Testis (tissue), 2 donors: Measurements from ENCODE around the gene DNAI4.

ENCODE experiments used
- POLR2A ChIP-seq: fragments of 450-650 bp; IDR thresholded peaks from one replicate; pipeline ENCODE4 v1.6.1; 2017; ENCODE audit warnings: antibody characterized with exemption, mild to moderate bottlenecking, moderate library complexity
- TF ChIP-seq, protein P1 (sequence below), 3 experiments: fragments of 450-650 bp in 2 of 3; fragments of 200-600 bp in 1 of 3; sonication (generic) in 1 of 3; IDR thresholded peaks; one replicate each; pipeline ENCODE4 v1.5.1; 2016 to 2019; ENCODE audit warnings: antibody characterized with exemption in 3 of 3, mild to moderate bottlenecking in 2 of 3, moderate library complexity in 1 of 3

- TF ChIP-seq POLR2A = no peak
- TF ChIP-seq, protein P1, sequence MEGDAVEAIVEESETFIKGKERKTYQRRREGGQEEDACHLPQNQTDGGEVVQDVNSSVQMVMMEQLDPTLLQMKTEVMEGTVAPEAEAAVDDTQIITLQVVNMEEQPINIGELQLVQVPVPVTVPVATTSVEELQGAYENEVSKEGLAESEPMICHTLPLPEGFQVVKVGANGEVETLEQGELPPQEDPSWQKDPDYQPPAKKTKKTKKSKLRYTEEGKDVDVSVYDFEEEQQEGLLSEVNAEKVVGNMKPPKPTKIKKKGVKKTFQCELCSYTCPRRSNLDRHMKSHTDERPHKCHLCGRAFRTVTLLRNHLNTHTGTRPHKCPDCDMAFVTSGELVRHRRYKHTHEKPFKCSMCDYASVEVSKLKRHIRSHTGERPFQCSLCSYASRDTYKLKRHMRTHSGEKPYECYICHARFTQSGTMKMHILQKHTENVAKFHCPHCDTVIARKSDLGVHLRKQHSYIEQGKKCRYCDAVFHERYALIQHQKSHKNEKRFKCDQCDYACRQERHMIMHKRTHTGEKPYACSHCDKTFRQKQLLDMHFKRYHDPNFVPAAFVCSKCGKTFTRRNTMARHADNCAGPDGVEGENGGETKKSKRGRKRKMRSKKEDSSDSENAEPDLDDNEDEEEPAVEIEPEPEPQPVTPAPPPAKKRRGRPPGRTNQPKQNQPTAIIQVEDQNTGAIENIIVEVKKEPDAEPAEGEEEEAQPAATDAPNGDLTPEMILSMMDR (IDR thresholded peaks at IDR 0.05) = no peak
These were observed 154.4 kb downstream of the DNAI4 start for GRCh38 chr1:66770240-66770639.
